CD4-positive, alpha-beta T cell treated with Interleukin-15 for 4 hours (primary cell): ENCODE results near the gene PAM.
A peak's percentile ranks its signal among the peaks of the same experiment; 100 is the strongest.
"Not testable (repeated sequence)": the region's sequence is repeated elsewhere in the genome, so short reads cannot be mapped to it uniquely, and the experiment has no call there.

Experiments used
- DNase-seq: peaks from one replicate; pipeline ENCODE4 v3.0.0-alpha.2; 2020; ENCODE audit warnings: low spot score

PAM gene

GRCh38 chr5:102751903-102752376 is 3.2 kb upstream of the PAM start:
- not testable (repeated sequence) for DNase-seq

- DNase-seq, result no peak
These were observed 977 bp upstream of the PAM start for GRCh38 chr5:102753889-102754766.

GRCh38 chr5:102755686-102756371 is 724 bp downstream of the PAM start:
- DNase-seq, result peak; percentile 69

GRCh38 chr5:102758576-102758975 is 3.5 kb downstream of the PAM start:
- DNase-seq, result no peak

GRCh38 chr5:102759289-102759688 is 4.2 kb downstream of the PAM start:
- no peak for DNase-seq

GRCh38 chr5:102759700-102760099 is 4.6 kb downstream of the PAM start:
- no peak for DNase-seq

GRCh38 chr5:102760815-102761214 is 5.7 kb downstream of the PAM start:
- DNase-seq, result no peak

- peak; percentile 20 for DNase-seq
These were observed 7.0 kb downstream of the PAM start for GRCh38 chr5:102762095-102762534.

GRCh38 chr5:102762562-102763227 is 7.6 kb downstream of the PAM start:
- DNase-seq, result no peak

- DNase-seq, result no peak
These were observed 8.6 kb downstream of the PAM start for GRCh38 chr5:102763734-102764133.

GRCh38 chr5:102764381-102765004 is 9.4 kb downstream of the PAM start:
- peak; percentile 37 for DNase-seq

GRCh38 chr5:102765350-102765749 is 10.2 kb downstream of the PAM start:
- no peak for DNase-seq

GRCh38 chr5:102766295-102767090 is 11.4 kb downstream of the PAM start:
- no peak for DNase-seq

- no peak for DNase-seq
These were observed 12.8 kb downstream of the PAM start for GRCh38 chr5:102767862-102768261.

- no peak for DNase-seq
These were observed 15.7 kb downstream of the PAM start for GRCh38 chr5:102770803-102771202.

- DNase-seq, result no peak
These were observed 16.3 kb downstream of the PAM start for GRCh38 chr5:102771435-102771834.

GRCh38 chr5:102772273-102772672 is 17.2 kb downstream of the PAM start:
- no peak for DNase-seq

- DNase-seq, result no peak
These were observed 18.0 kb downstream of the PAM start for GRCh38 chr5:102773133-102773532.

GRCh38 chr5:102775756-102776155 is 20.7 kb downstream of the PAM start:
- not testable (repeated sequence) for DNase-seq

- no peak for DNase-seq
These were observed 22.0 kb downstream of the PAM start for GRCh38 chr5:102777099-102777498.

- peak; percentile 22 for DNase-seq
These were observed 23.4 kb downstream of the PAM start for GRCh38 chr5:102778478-102778877.
